Activated naive CD8-positive, alpha-beta T cell treated with anti-CD3 and anti-CD28 coated beads for 36 hours (primary cell): ENCODE results near the gene PRR14L. TPM values are rescaled to one million over a fixed set of nuclear protein-coding genes. Genes with fewer than 3 reads are reported as not detected.
"Not testable (repeated sequence)": the region's sequence is repeated elsewhere in the genome, so short reads cannot be mapped to it uniquely, and the experiment has no call there.

Experiments used
- DNase-seq: peaks from one replicate; pipeline ENCODE4 v3.0.0; 2021
- H3K27ac Mint-ChIP-seq: one replicate; pipeline ENCODE4 v1.8.0; 2022; ENCODE audit warnings: mild to moderate bottlenecking, moderate library complexity, mixed read lengths
- H3K27me3 Mint-ChIP-seq: one replicate; pipeline ENCODE4 v1.8.0; 2022; ENCODE audit warnings: mild to moderate bottlenecking, mixed read lengths
- H3K36me3 Mint-ChIP-seq: one replicate; pipeline ENCODE4 v1.8.0; 2021; ENCODE audit warnings: mild to moderate bottlenecking, mixed read lengths
- H3K4me1 Mint-ChIP-seq: one replicate; pipeline ENCODE4 v1.8.0; 2021; ENCODE audit warnings: mixed read lengths
- H3K4me3 Mint-ChIP-seq: one replicate; pipeline ENCODE4 v1.8.0; 2022; ENCODE audit warnings: mild to moderate bottlenecking, moderate library complexity, mixed read lengths
- H3K9me3 Mint-ChIP-seq: one replicate; pipeline ENCODE4 v1.8.0; 2022; ENCODE audit warnings: mixed read lengths
- total RNA-seq, 2 experiments: library from RNA; stranded (reverse); gene quantifications; one replicate each; pipeline ENCODE4 v1.2.3, GENCODE V29; 2021

The PRR14L gene
- total RNA-seq, 2 experiments from 2014 or later, result 34.7 to 38.3 TPM

DNA sequence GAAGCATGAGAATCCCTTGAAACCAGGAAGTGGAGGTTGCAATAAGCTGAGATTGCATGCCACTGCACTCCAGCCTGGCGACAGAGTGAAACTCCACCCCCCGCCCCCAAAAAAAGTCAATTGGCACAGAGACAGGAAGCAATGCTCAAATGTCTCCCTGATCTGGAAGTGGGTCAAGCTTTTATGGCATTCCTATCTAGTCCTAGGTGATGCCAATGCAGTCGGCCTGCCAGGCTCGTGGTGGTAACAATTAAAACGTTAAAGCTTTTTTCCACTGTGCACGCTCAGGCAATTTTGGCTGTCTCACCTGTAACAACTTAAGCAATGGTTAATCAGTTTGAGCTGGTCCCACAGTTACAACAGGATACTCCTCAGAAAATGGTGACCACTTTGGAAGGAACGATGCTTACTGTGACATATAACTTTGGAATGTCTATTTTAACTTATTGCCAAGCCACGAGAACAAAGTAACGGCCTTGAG is 69.0 kb downstream of the PRR14L start:
- peaks cover 1% of the 10 kb centered on the region for H3K9me3 Mint-ChIP-seq
- no peak overlapping the region for H3K4me3 Mint-ChIP-seq
- H3K4me1 Mint-ChIP-seq, result peaks cover 13% of the 10 kb centered on the region
- no peak overlapping the region for H3K27ac Mint-ChIP-seq
- no peak for DNase-seq
- peaks cover 8% of the 10 kb centered on the region for H3K36me3 Mint-ChIP-seq
- H3K27me3 Mint-ChIP-seq, result no peaks in the 10 kb centered on the region

- H3K27ac Mint-ChIP-seq, result no peak overlapping the region
- no peak for DNase-seq
- H3K4me3 Mint-ChIP-seq, result no peak overlapping the region
- H3K36me3 Mint-ChIP-seq, result peaks cover 3% of the 10 kb centered on the region
- H3K27me3 Mint-ChIP-seq, result no peaks in the 10 kb centered on the region
- H3K4me1 Mint-ChIP-seq, result peaks cover 13% of the 10 kb centered on the region
- H3K9me3 Mint-ChIP-seq, result peaks cover 1% of the 10 kb centered on the region
These were observed 71.2 kb downstream of the PRR14L start for GRCh38 chr22:31678748-31679147.

- H3K4me1 Mint-ChIP-seq, result peaks cover 11% of the 10 kb centered on the region
These were observed 73.2 kb downstream of the PRR14L start for GRCh38 chr22:31676700-31677099.

DNA sequence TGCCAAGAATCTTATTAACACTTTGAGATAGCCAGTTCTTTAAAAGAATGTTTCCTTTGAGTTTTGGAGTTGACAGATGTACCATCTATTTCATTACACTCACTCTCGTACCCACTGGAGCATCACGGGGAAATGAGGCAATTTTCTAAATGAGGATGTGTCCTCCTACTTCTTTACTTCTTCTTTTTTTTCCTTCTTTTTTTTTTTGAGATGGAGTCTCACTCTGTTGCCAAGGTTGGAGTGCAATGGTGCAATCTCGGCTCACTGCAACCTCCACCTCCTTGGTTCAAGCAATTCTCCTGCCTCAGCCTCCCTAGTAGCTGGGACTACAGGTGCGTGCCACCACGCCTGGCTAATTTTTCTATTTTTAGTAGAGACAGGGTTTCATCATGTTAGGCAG is 75.7 kb downstream of the PRR14L start:
- H3K4me1 Mint-ChIP-seq, result peaks cover 10% of the 10 kb centered on the region
- not testable (repeated sequence) for H3K27me3 Mint-ChIP-seq, H3K4me3 Mint-ChIP-seq, H3K27ac Mint-ChIP-seq, H3K9me3 Mint-ChIP-seq, DNase-seq, H3K36me3 Mint-ChIP-seq

More at GRCh38 chr22:31676700-31677099, 73.2 kb downstream of the PRR14L start:
- DNase-seq, result peak; percentile 94
- Mint-ChIP-seq H3K36me3 (peaks cover 3% of the 10 kb centered on the region), H3K27ac (peak overlapping the region; percentile 89), H3K9me3 (peaks cover 1% of the 10 kb centered on the region), H3K4me3 (peak overlapping the region; percentile 84), H3K27me3 (no peaks in the 10 kb centered on the region)

DNA sequence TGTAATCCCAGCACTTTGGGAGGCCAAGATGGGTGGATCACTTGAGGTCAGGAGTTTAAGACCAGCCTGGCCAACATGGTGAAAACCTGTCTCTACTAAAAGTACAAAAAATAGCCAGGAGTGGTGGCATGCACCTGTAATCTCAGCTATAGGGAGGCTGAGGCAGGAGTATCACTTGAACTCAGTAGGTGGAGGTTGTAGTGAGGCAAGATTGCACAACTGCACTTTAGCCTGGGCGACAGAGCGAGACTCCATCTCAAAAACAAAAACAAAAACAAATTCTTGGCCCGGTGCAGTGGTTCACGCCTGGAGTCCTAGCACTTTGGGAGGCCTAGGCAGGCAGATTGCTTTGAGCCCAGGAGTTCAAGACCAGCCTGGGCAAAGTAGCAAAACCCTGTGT is 81.1 kb downstream of the PRR14L start:
- not testable (repeated sequence) for DNase-seq, H3K4me1 Mint-ChIP-seq, H3K27ac Mint-ChIP-seq, H3K4me3 Mint-ChIP-seq, H3K27me3 Mint-ChIP-seq, H3K9me3 Mint-ChIP-seq, H3K36me3 Mint-ChIP-seq

- Mint-ChIP-seq H3K4me1 (peaks cover 26% of the 10 kb centered on the region), H3K4me3 (peak overlapping the region; percentile 98), H3K36me3 (peaks cover 5% of the 10 kb centered on the region)
These were observed 87.3 kb downstream of the PRR14L start for GRCh38 chr22:31662668-31663037.

GRCh38 chr22:31661851-31662667 is 87.9 kb downstream of the PRR14L start, which contains the start of gene PISD:
PISD (minus strand) TSS chr22:31662215; CDS start chr22:31662208, 7 bp downstream.
- peak within 1 kb of the TSS; percentile 98 for H3K4me3 Mint-ChIP-seq
- H3K27me3 Mint-ChIP-seq, result no peaks in the 10 kb centered on the region
- peak; percentile 95 for DNase-seq
- peaks cover 26% of the 10 kb centered on the region for H3K4me1 Mint-ChIP-seq
- peak within 1 kb of the TSS; percentile 95 for H3K27ac Mint-ChIP-seq
- no peaks in the 10 kb centered on the region for H3K9me3 Mint-ChIP-seq
- peaks cover 5% of the 10 kb centered on the region for H3K36me3 Mint-ChIP-seq

More at GRCh38 chr22:31662668-31663037, 87.3 kb downstream of the PRR14L start:
- Mint-ChIP-seq H3K9me3 (no peaks in the 10 kb centered on the region), H3K27ac (peak overlapping the region; percentile 95), H3K27me3 (no peaks in the 10 kb centered on the region)
- DNase-seq, result no peak

- H3K4me3 Mint-ChIP-seq, result peak overlapping the region; percentile 98
- not testable (repeated sequence) for H3K27me3 Mint-ChIP-seq, H3K9me3 Mint-ChIP-seq, H3K36me3 Mint-ChIP-seq
- H3K4me1 Mint-ChIP-seq, result peaks cover 26% of the 10 kb centered on the region
- peak overlapping the region; percentile 95 for H3K27ac Mint-ChIP-seq
- DNase-seq, result peak; percentile 52
These were observed 89.0 kb downstream of the PRR14L start for GRCh38 chr22:31660860-31661341.

GRCh38 chr22:31659246-31659645 is 90.7 kb downstream of the PRR14L start:
- Mint-ChIP-seq H3K9me3 (no peaks in the 10 kb centered on the region), H3K36me3 (peaks cover 8% of the 10 kb centered on the region), H3K4me1 (peaks cover 23% of the 10 kb centered on the region), H3K4me3 (no peak overlapping the region), H3K27me3 (no peaks in the 10 kb centered on the region), H3K27ac (no peak overlapping the region)
- DNase-seq, result no peak

- H3K27ac Mint-ChIP-seq, result no peak overlapping the region
- H3K9me3 Mint-ChIP-seq, result no peaks in the 10 kb centered on the region
- DNase-seq, result no peak
- peaks cover 33% of the 10 kb centered on the region for H3K4me1 Mint-ChIP-seq
- no peaks in the 10 kb centered on the region for H3K27me3 Mint-ChIP-seq
- no peak overlapping the region for H3K4me3 Mint-ChIP-seq
- H3K36me3 Mint-ChIP-seq, result peaks cover 2% of the 10 kb centered on the region
These were observed 95.5 kb downstream of the PRR14L start for GRCh38 chr22:31654408-31654807.

GRCh38 chr22:31653944-31654343 is 96.0 kb downstream of the PRR14L start:
- Mint-ChIP-seq H3K27ac (no peak overlapping the region), H3K4me1 (peaks cover 33% of the 10 kb centered on the region), H3K4me3 (no peak overlapping the region), H3K36me3 (peaks cover 3% of the 10 kb centered on the region), H3K27me3 (no peaks in the 10 kb centered on the region), H3K9me3 (no peaks in the 10 kb centered on the region)
- DNase-seq, result no peak

DNA sequence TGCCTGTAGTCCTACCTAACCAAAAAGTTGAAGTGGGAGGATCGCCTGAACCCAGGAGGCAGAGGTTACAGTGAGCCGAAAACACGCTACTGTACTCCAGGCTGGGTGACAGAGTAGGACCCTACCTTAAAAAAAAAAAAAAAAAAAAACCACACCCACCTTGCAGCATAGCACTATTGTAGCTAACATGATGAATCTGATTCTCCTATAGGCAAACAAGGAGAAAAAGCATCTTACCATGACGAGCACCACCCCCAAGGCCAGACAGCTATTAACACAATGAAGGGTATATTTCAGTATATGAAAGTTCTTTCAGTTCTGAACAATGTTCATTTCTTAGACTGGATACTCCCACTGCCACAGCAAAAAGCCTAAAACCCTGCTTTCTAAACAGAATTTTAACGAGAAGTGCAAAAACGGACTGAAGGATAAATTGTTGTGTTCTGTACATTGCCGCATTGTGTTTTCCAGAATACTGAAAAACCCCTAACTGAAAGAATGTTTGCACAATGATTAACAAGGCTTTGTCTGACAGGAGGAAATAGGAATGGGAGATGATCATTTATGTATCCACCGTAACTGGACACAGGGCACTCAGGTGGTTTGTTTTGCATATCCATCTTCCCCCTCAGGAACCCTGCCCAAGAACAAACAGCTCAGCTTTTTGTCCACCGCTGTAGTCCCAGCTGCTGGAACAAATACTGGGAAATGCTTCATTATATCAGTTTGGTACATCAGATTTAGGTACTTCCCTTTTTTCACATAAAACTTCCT is 96.8 kb downstream of the PRR14L start:
- Mint-ChIP-seq H3K36me3 (peaks cover 7% of the 10 kb centered on the region), H3K4me1 (peaks cover 31% of the 10 kb centered on the region), H3K9me3 (no peaks in the 10 kb centered on the region), H3K4me3 (no peak overlapping the region), H3K27me3 (no peaks in the 10 kb centered on the region), H3K27ac (no peak overlapping the region)
- DNase-seq, result no peak

- DNase-seq, result no peak
- Mint-ChIP-seq H3K4me3 (no peak overlapping the region), H3K4me1 (peaks cover 33% of the 10 kb centered on the region), H3K9me3 (no peaks in the 10 kb centered on the region), H3K27ac (no peak overlapping the region), H3K36me3 (peaks cover 17% of the 10 kb centered on the region), H3K27me3 (no peaks in the 10 kb centered on the region)
These were observed 97.8 kb downstream of the PRR14L start for GRCh38 chr22:31652088-31652487.

- Mint-ChIP-seq H3K36me3 (peaks cover 20% of the 10 kb centered on the region), H3K27ac (no peak overlapping the region), H3K4me1 (peaks cover 38% of the 10 kb centered on the region), H3K4me3 (no peak overlapping the region), H3K9me3 (no peaks in the 10 kb centered on the region), H3K27me3 (no peaks in the 10 kb centered on the region)
- DNase-seq, result no peak
These were observed 98.3 kb downstream of the PRR14L start for GRCh38 chr22:31651664-31652063.

DNA sequence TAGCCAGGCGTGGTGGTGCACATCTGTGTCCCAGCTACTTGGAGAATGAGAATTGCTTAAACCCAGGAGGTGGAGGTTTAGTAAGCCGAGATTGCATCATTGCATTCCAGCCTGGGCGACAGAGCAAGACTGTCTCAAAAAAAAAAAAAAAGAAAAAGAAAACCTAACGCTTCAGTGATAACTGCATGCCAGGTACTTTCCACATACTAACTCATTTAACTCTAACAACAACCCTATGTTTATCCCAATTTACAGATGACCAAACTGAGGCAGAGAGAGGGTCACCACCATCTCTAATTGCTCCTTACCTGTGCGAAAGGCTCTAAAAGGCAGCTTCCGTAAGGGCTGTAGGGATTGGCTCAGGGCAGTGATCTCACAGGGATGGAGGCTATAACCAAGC is 99.5 kb downstream of the PRR14L start:
- H3K27me3 Mint-ChIP-seq, result no peaks in the 10 kb centered on the region
- no peak overlapping the region for H3K4me3 Mint-ChIP-seq
- H3K9me3 Mint-ChIP-seq, result no peaks in the 10 kb centered on the region
- H3K4me1 Mint-ChIP-seq, result peaks cover 46% of the 10 kb centered on the region
- H3K36me3 Mint-ChIP-seq, result peaks cover 26% of the 10 kb centered on the region
- H3K27ac Mint-ChIP-seq, result no peak overlapping the region
- DNase-seq, result no peak
